GM12892 (cell line): Measurements from ENCODE around the gene ADAMTS10.

ENCODE experiments used
- POLR2A ChIP-seq: IDR thresholded peaks from 2 replicates; pipeline ENCODE4 v1.6.1; 2011; ENCODE audit warnings: low read depth, low read length, control low read depth
- POLR2AphosphoS5 ChIP-seq: IDR thresholded peaks from 2 replicates; pipeline ENCODE4 v1.6.1; 2011; ENCODE audit warnings: low read depth, low read length, control low read depth
- TAF1 ChIP-seq: IDR thresholded peaks from 2 replicates; pipeline ENCODE4 v1.6.1; 2011; ENCODE audit warnings: low read depth, mild to moderate bottlenecking, control low read depth, low read length, borderline replicate concordance

DNA sequence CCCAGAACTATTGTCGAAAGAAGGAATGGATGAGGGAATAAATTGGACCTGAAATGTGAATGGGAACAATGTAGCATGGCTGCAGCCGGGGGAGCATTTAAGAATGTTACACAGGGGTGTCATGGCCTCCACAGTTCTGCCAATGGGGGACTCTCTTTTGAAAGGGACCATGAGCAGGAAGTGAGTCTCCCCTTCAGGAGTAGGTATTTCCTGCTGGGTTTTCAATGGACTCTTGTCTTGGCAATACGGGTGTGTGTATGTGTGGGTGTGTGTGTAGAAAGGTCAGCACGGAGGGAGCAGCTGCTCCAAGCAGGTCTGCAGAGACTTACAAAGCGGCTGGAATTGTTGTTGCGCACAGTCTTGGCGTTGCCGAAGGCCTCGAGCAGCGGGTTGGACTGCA lies 57.7 kb downstream of the ADAMTS10 start:
- TF ChIP-seq POLR2A (no peak), POLR2AphosphoS5 (no peak), TAF1 (no peak)
